Measurements from ENCODE around the gene PADI4.

- TF ChIP-seq TAF1 (IDR thresholded peaks at IDR 0.05; ENCODE audit: low read depth, low read length) (no peak), POLR2A (IDR thresholded peaks at IDR 0.05; ENCODE audit: low read depth, low read length) (no peak), POLR2AphosphoS5 (IDR thresholded peaks at IDR 0.05; ENCODE audit: low read depth, low read length) (no peak), PAX5 (IDR thresholded peaks at IDR 0.05; ENCODE audit: insufficient read depth, low read length, severe bottlenecking) (no peak)
Measured at GRCh38 chr1:17369466-17369865, 61.5 kb downstream of the PADI4 start.

All from GM12891 (cell line).